HEK293 (cell line): Measurements from ENCODE around the gene RAP1GAP.

Experiments used
- CTCF ChIA-PET: fragments of 350-600 bp; formaldehyde crosslinking; extraction: SDS; loops from one replicate; lab custom pipeline; 2021; ENCODE audit warnings: antibody characterized with exemption; lab: Yijun Ruan, JAX
- POLR2A ChIA-PET: fragments of 300-600 bp; formaldehyde crosslinking; extraction: SDS; loops from one replicate; lab custom pipeline; 2020; ENCODE audit warnings: antibody characterized with exemption, inconsistent platforms; lab: Yijun Ruan, JAX
- H3K27ac ChIP-seq: fragments of 200-500 bp; sonication (Bioruptor generic); 2 replicates; pipeline ENCODE4 v1.5.1; 2014; ENCODE audit warnings: low read depth, low read length, control low read depth, inconsistent platforms; ENCODE audit errors: extremely low read depth
- H3K36me3 ChIP-seq, 2 experiments: fragments of 200-500 bp in 1 of 2; sonication (Bioruptor generic) in 1 of 2; 1 replicate in 1 of 2; 2 replicates in 1 of 2; pipeline ENCODE4 v1.5.1; 2014 to 2017; ENCODE audit warnings: inconsistent platforms in 2 of 2, low read length in 2 of 2; ENCODE audit not compliant: control insufficient read depth in 2 of 2, insufficient read depth in 1 of 2
- H3K4me1 ChIP-seq: fragments of 200-500 bp; sonication (Bioruptor generic); 2 replicates; pipeline ENCODE4 v1.5.1; 2014; ENCODE audit warnings: mild to moderate bottlenecking, low read length, inconsistent platforms; ENCODE audit not compliant: control insufficient read depth, insufficient read depth
- H3K4me3 ChIP-seq: 2 replicates; pipeline ENCODE4 v1.5.1; 2011; ENCODE audit warnings: low read depth, mild to moderate bottlenecking, control low read depth, low read length, moderate library complexity
- H3K9me3 ChIP-seq: fragments of 200-500 bp; sonication (Bioruptor generic); 2 replicates; pipeline ENCODE4 v1.5.1; 2014; ENCODE audit warnings: low read depth, low read length, inconsistent platforms; ENCODE audit not compliant: control insufficient read depth, insufficient read depth
- GLIS2 ChIP-seq: fragments of 450-650 bp; formaldehyde crosslinking; IDR thresholded peaks from 2 replicates; pipeline ENCODE4 v1.5.1; 2016; ENCODE audit warnings: missing biosample characterization, missing genetic modification characterization
- KLF7 ChIP-seq: fragments of 450-650 bp; formaldehyde crosslinking; IDR thresholded peaks from 2 replicates; pipeline ENCODE4 v1.5.1; 2016; ENCODE audit warnings: missing biosample characterization, missing genetic modification characterization, borderline replicate concordance
- PRDM1 ChIP-seq: fragments of 450-650 bp; formaldehyde crosslinking; IDR thresholded peaks from 2 replicates; pipeline ENCODE4; 2016; ENCODE audit warnings: missing biosample characterization, missing genetic modification characterization
- SP2 ChIP-seq: fragments of 450-650 bp; formaldehyde crosslinking; IDR thresholded peaks from 2 replicates; pipeline ENCODE4 v1.5.1; 2016; ENCODE audit warnings: missing biosample characterization, missing genetic modification characterization
- ZBTB48 ChIP-seq: fragments of 450-650 bp; formaldehyde crosslinking; IDR thresholded peaks from 2 replicates; pipeline ENCODE4 v1.5.1; 2016; ENCODE audit warnings: missing biosample characterization, missing genetic modification characterization
- ZBTB7A ChIP-seq: fragments of 450-650 bp; formaldehyde crosslinking; IDR thresholded peaks from 2 replicates; pipeline ENCODE4 v1.5.1; 2016; ENCODE audit warnings: low read depth, missing biosample characterization, missing genetic modification characterization
- ZNF155 ChIP-seq: fragments of 450-650 bp; formaldehyde crosslinking; IDR thresholded peaks from 2 replicates; pipeline ENCODE4 v1.5.1; 2016; ENCODE audit warnings: missing biosample characterization, missing genetic modification characterization
- ZNF16 ChIP-seq: fragments of 450-650 bp; formaldehyde crosslinking; IDR thresholded peaks from 2 replicates; pipeline ENCODE4 v1.5.1; 2016; ENCODE audit warnings: low read depth, missing biosample characterization, missing genetic modification characterization
- ZNF341 ChIP-seq: fragments of 450-650 bp; formaldehyde crosslinking; IDR thresholded peaks from 2 replicates; pipeline ENCODE4; 2016; ENCODE audit warnings: low read depth, missing biosample characterization, missing genetic modification characterization
- ZNF530 ChIP-seq: fragments of 450-650 bp; formaldehyde crosslinking; IDR thresholded peaks from 2 replicates; pipeline ENCODE4 v1.5.1; 2016; ENCODE audit warnings: low read depth, missing biosample characterization, missing genetic modification characterization
- ZNF585B ChIP-seq: fragments of 450-650 bp; formaldehyde crosslinking; IDR thresholded peaks from 2 replicates; pipeline ENCODE4 v1.5.1; 2016; ENCODE audit warnings: missing biosample characterization, missing genetic modification characterization
- ZNF596 ChIP-seq: fragments of 450-650 bp; IDR thresholded peaks from 2 replicates; pipeline ENCODE4 v1.5.0; 2018; ENCODE audit warnings: missing biosample characterization, mild to moderate bottlenecking, missing genetic modification characterization, moderate library complexity
- ZNF624 ChIP-seq: fragments of 450-650 bp; formaldehyde crosslinking; IDR thresholded peaks from 2 replicates; pipeline ENCODE4 v1.5.1; 2017; ENCODE audit warnings: missing biosample characterization, missing genetic modification characterization
- ZNF626 ChIP-seq: fragments of 450-650 bp; sonication (Bioruptor Pico); formaldehyde crosslinking; IDR thresholded peaks from 2 replicates; pipeline ENCODE4 v1.5.1; 2018; ENCODE audit warnings: missing biosample characterization, missing genetic modification characterization, inconsistent platforms
- ZNF670 ChIP-seq: fragments of 450-650 bp; formaldehyde crosslinking; IDR thresholded peaks from 2 replicates; pipeline ENCODE4 v1.5.1; 2016; ENCODE audit warnings: missing biosample characterization, missing genetic modification characterization, low read depth
- ZNF785 ChIP-seq: fragments of 450-650 bp; formaldehyde crosslinking; IDR thresholded peaks from 2 replicates; pipeline ENCODE4 v1.5.1; 2016; ENCODE audit warnings: missing biosample characterization, missing genetic modification characterization
- ZNF792 ChIP-seq: fragments of 450-650 bp; formaldehyde crosslinking; IDR thresholded peaks from 2 replicates; pipeline ENCODE4 v1.5.1; 2016; ENCODE audit warnings: missing biosample characterization, missing genetic modification characterization
- TF ChIP-seq, protein P1 (sequence below): fragments of 450-650 bp; IDR thresholded peaks from 2 replicates; pipeline ENCODE4 v1.5.1; 2018; ENCODE audit warnings: missing biosample characterization, mild to moderate bottlenecking, missing genetic modification characterization
- TF ChIP-seq, protein P2 (sequence below): fragments of 450-650 bp; formaldehyde crosslinking; IDR thresholded peaks from 2 replicates; pipeline ENCODE4 v1.5.1; 2016; ENCODE audit warnings: missing biosample characterization, missing genetic modification characterization
- TF ChIP-seq, protein P3 (sequence below): fragments of 450-650 bp; formaldehyde crosslinking; IDR thresholded peaks from 2 replicates; pipeline ENCODE4 v1.5.1; 2016; ENCODE audit warnings: missing biosample characterization, missing genetic modification characterization
- TF ChIP-seq, protein P4 (sequence below): fragments of 450-650 bp; formaldehyde crosslinking; IDR thresholded peaks from 2 replicates; pipeline ENCODE4 v1.5.1; 2016; ENCODE audit warnings: missing biosample characterization, missing genetic modification characterization
- TF ChIP-seq, protein P5 (sequence below): fragments of 450-650 bp; formaldehyde crosslinking; IDR thresholded peaks from 2 replicates; pipeline ENCODE4 v1.5.1; 2016; ENCODE audit warnings: missing biosample characterization, missing genetic modification characterization, low read depth
- TF ChIP-seq, protein P6 (sequence below): fragments of 450-650 bp; formaldehyde crosslinking; IDR thresholded peaks from 2 replicates; pipeline ENCODE4 v1.5.1; 2016; ENCODE audit warnings: missing biosample characterization, missing genetic modification characterization

Gene RAP1GAP

DNA sequence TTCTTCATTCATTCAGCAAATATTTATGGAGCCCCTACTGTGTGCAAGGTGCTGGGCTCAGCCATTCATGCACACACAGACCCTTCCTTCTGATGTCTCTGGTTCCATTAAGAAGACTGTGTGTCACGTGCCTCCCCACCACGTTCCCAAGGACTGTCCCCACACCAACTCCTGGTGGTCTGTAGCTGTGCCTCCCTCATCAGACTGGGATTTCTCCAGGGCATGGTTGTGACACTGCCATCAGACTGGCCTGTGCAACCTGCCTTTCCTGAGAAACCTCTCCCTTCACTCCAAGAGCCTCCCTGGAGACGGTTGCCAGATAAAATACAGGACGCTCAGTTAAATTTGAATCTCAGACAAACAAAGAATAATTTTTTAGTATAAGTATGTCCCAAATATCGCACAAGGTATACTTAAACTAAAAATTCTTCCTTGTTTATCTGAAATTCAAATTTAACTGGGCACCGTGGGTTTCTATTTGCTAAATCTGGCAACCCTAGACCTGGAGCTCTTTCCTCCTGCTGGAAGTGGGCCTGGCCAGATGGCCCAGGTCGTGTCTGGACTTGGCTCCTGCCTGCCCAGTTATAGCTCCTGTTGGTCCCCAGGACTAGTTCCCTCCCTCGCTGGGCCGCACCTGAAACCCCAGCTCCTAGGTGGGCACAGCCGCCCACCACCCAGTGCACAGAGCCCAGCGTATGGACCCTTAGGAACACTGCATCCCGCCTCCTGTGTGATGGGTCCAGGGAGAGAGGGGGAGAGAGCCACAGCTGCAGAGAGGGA lies 76.9 kb downstream of the RAP1GAP start:
- Histone ChIP-seq H3K4me3 (no peak overlapping the region), H3K4me1 (no peaks in the 10 kb centered on the region), H3K9me3 (no peaks in the 10 kb centered on the region), H3K36me3 (no peaks in the 10 kb centered on the region), H3K27ac (no peak overlapping the region)
- CTCF ChIA-PET = interaction anchor here (1.1 kb wide), 1 partner anchor 220 kb away, joined by 5 read pairs; no protein-coding TSS in a partner anchor
- TF ChIP-seq, protein P1, sequence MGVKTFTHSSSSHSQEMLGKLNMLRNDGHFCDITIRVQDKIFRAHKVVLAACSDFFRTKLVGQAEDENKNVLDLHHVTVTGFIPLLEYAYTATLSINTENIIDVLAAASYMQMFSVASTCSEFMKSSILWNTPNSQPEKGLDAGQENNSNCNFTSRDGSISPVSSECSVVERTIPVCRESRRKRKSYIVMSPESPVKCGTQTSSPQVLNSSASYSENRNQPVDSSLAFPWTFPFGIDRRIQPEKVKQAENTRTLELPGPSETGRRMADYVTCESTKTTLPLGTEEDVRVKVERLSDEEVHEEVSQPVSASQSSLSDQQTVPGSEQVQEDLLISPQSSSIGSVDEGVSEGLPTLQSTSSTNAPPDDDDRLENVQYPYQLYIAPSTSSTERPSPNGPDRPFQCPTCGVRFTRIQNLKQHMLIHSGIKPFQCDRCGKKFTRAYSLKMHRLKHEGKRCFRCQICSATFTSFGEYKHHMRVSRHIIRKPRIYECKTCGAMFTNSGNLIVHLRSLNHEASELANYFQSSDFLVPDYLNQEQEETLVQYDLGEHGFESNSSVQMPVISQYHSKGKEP (tag by site-specific recombination) = no peak
- no peak for TF ChIP-seq SP2
- TF ChIP-seq ZNF670 = no peak
- TF ChIP-seq, protein P2, sequence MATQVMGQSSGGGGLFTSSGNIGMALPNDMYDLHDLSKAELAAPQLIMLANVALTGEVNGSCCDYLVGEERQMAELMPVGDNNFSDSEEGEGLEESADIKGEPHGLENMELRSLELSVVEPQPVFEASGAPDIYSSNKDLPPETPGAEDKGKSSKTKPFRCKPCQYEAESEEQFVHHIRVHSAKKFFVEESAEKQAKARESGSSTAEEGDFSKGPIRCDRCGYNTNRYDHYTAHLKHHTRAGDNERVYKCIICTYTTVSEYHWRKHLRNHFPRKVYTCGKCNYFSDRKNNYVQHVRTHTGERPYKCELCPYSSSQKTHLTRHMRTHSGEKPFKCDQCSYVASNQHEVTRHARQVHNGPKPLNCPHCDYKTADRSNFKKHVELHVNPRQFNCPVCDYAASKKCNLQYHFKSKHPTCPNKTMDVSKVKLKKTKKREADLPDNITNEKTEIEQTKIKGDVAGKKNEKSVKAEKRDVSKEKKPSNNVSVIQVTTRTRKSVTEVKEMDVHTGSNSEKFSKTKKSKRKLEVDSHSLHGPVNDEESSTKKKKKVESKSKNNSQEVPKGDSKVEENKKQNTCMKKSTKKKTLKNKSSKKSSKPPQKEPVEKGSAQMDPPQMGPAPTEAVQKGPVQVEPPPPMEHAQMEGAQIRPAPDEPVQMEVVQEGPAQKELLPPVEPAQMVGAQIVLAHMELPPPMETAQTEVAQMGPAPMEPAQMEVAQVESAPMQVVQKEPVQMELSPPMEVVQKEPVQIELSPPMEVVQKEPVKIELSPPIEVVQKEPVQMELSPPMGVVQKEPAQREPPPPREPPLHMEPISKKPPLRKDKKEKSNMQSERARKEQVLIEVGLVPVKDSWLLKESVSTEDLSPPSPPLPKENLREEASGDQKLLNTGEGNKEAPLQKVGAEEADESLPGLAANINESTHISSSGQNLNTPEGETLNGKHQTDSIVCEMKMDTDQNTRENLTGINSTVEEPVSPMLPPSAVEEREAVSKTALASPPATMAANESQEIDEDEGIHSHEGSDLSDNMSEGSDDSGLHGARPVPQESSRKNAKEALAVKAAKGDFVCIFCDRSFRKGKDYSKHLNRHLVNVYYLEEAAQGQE (tag by site-specific recombination) = no peak
- TF ChIP-seq ZBTB7A (tag by site-specific recombination) = no peak
- TF ChIP-seq ZNF624 = no peak
- no peak for TF ChIP-seq ZNF155 (tag by site-specific recombination)
- TF ChIP-seq, protein P3, sequence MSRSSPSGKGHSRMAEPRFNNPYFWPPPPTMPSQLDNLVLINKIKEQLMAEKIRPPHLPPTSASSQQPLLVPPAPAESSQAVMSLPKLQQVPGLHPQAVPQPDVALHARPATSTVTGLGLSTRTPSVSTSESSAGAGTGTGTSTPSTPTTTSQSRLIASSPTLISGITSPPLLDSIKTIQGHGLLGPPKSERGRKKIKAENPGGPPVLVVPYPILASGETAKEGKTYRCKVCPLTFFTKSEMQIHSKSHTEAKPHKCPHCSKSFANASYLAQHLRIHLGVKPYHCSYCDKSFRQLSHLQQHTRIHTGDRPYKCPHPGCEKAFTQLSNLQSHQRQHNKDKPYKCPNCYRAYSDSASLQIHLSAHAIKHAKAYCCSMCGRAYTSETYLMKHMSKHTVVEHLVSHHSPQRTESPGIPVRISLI (tag by site-specific recombination) = no peak
- TF ChIP-seq ZNF16 (tag by site-specific recombination) = no peak
- no peak for TF ChIP-seq ZNF626 (tag by site-specific recombination)
- TF ChIP-seq ZBTB48 (tag by site-specific recombination) = no peak
- TF ChIP-seq GLIS2 (tag by site-specific recombination) = no peak
- TF ChIP-seq ZNF792 (tag by site-specific recombination) = no peak
- TF ChIP-seq ZNF785 (tag by site-specific recombination) = no peak
- TF ChIP-seq, protein P4, sequence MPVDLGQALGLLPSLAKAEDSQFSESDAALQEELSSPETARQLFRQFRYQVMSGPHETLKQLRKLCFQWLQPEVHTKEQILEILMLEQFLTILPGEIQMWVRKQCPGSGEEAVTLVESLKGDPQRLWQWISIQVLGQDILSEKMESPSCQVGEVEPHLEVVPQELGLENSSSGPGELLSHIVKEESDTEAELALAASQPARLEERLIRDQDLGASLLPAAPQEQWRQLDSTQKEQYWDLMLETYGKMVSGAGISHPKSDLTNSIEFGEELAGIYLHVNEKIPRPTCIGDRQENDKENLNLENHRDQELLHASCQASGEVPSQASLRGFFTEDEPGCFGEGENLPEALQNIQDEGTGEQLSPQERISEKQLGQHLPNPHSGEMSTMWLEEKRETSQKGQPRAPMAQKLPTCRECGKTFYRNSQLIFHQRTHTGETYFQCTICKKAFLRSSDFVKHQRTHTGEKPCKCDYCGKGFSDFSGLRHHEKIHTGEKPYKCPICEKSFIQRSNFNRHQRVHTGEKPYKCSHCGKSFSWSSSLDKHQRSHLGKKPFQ = no peak
- TF ChIP-seq ZNF596 (tag by site-specific recombination) = no peak
- POLR2A ChIA-PET = no interaction called here

DNA sequence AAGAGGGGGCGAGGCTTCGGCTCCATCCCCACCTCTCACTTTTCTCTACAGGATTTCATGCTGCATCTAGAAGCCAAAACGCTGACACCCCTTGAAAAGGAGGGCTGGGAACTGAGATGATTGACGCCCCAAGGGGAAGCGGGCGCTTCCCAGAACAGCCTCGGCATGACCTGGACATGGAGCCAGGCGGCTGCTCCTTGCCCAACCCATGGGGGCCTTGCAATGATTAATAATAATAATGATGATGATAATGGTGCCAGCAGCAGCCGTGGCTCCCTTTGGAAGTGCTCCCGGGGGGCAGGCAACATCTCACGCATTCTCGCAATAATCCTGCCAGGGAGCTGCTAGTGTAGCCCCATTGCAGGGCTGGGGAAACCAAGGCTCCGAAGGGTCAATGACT lies 78.2 kb downstream of the RAP1GAP start:
- H3K27ac ChIP-seq = no peak overlapping the region
- CTCF ChIA-PET = no interaction called here
- TF ChIP-seq KLF7 (tag by site-specific recombination) (no peak), PRDM1 (tag by site-specific recombination) (no peak), SP2 (no peak), ZNF530 (tag by site-specific recombination) (no peak), ZNF341 (peak; percentile 92), ZNF585B (no peak)
- TF ChIP-seq, protein P5, sequence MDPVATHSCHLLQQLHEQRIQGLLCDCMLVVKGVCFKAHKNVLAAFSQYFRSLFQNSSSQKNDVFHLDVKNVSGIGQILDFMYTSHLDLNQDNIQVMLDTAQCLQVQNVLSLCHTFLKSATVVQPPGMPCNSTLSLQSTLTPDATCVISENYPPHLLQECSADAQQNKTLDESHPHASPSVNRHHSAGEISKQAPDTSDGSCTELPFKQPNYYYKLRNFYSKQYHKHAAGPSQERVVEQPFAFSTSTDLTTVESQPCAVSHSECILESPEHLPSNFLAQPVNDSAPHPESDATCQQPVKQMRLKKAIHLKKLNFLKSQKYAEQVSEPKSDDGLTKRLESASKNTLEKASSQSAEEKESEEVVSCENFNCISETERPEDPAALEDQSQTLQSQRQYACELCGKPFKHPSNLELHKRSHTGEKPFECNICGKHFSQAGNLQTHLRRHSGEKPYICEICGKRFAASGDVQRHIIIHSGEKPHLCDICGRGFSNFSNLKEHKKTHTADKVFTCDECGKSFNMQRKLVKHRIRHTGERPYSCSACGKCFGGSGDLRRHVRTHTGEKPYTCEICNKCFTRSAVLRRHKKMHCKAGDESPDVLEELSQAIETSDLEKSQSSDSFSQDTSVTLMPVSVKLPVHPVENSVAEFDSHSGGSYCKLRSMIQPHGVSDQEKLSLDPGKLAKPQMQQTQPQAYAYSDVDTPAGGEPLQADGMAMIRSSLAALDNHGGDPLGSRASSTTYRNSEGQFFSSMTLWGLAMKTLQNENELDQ (tag by site-specific recombination) = no peak
- TF ChIP-seq, protein P6, sequence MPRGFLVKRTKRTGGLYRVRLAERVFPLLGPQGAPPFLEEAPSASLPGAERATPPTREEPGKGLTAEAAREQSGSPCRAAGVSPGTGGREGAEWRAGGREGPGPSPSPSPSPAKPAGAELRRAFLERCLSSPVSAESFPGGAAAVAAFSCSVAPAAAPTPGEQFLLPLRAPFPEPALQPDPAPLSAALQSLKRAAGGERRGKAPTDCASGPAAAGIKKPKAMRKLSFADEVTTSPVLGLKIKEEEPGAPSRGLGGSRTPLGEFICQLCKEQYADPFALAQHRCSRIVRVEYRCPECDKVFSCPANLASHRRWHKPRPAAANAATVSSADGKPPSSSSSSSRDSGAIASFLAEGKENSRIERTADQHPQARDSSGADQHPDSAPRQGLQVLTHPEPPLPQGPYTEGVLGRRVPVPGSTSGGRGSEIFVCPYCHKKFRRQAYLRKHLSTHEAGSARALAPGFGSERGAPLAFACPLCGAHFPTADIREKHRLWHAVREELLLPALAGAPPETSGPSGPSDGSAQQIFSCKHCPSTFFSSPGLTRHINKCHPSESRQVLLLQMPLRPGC (tag by site-specific recombination) = no peak

More for the DNA sequence above, 78.2 kb downstream of the RAP1GAP start:
- Histone ChIP-seq H3K9me3 (no peaks in the 10 kb centered on the region), H3K4me1 (no peaks in the 10 kb centered on the region), H3K36me3 (no peaks in the 10 kb centered on the region), H3K4me3 (no peak overlapping the region)
- POLR2A ChIA-PET = interaction anchor here (0.6 kb wide), 1 partner anchor 302 kb away, joined by 4 read pairs; no protein-coding TSS in a partner anchor
